HG03175 (cell line): Measurements from ENCODE around the gene RAI1.

Experiments used
- ATAC-seq: cut with Tn5 transposase; IDR thresholded peaks from one replicate; pipeline ENCODE4 v1.9.1; 2021; ENCODE audit warnings: mild to moderate bottlenecking, moderate library complexity; ENCODE audit not compliant: unreplicated experiment

Gene RAI1

DNA sequence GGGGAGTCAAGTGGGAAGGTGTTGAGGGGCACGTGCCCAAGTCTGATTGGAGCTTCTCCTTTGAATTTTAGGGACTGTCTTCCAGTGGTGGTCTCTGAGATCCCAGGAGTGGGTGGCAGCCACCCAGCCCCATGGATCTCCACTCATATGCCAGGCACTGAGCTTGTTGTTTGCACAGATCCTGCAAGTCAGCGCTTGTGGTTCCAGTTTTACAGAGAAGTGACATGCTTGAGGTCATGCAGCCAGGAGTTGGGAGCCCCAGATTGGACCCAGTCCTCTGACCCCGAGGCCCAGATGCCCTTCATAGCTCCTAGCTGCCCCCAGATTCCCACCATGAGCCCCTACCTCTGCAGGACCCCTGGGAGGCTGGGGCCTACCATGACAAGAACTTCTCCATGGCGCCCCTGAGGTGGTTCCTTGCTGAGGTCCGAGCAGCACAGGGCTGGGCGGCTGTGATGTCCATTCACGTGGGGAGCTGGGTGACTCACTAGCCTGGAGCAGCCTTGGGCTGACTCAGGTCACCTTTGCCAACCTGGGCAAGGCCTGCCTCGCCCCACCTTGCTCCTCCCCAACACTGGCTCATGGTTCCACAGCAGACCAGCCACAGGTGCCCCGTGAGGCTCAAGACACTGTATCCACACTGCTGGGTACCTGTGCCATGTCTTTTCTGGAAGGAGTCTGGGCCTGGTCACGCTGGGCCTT, 47.4 kb downstream of the RAI1 start:
- no peak for ATAC-seq

GRCh38 chr17:17729620-17730249, 48.5 kb downstream of the RAI1 start:
- peak; percentile 79 for ATAC-seq

GRCh38 chr17:17730250-17730935, 49.1 kb downstream of the RAI1 start:
- no peak for ATAC-seq

- no peak for ATAC-seq
Observed at GRCh38 chr17:17732444-17732843, 51.2 kb downstream of the RAI1 start.

- ATAC-seq = no peak
Observed at GRCh38 chr17:17732892-17733670, 51.8 kb downstream of the RAI1 start.

DNA sequence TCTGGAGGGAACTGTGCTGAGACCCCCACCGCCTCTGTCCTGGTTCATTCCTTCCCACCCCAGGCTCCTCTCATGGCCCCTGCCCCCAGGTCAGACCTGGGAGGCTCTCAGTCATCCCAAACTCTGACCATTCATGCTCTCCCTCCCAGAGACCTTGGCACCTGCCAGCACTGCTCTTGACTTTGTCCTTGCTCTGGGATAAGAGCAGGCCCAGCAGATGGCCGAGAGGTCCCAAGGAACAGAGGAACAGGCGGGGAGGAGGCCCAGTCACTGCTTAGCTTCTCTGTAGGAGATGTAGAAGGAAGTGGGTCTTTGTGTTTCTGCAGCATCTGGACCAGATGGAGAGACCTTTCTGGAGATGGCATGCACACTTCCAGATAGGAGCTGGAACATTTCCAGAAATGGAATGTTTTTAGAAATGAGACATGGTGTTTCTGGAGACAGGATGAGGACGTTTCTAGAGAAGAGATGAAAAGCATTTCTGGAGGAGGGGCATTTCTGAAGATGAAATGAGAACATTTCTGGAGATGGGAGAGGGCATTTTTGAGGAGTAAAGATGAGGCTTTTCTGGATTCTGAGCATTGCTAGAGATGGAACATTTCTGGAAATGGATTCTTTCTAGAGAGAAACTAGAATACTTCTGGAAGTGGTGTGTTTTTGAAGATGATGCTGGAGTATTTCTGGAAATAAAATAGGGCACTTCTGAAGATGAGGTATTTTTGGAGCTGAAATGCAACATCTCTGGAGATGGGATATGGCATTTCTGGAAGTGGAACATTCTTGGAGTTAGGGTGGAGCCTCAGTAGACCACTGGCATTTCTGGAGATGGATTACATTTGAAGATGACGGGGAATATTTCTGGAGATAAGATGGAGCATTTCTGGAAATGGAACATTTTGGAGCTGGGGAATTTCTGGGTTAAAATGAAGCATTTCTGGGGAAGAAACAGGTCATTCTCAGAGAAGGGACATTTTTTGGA, 55.2 kb downstream of the RAI1 start:
- ATAC-seq = no peak

- no peak for ATAC-seq
Observed at GRCh38 chr17:17737961-17738894, 57.0 kb downstream of the RAI1 start.

DNA sequence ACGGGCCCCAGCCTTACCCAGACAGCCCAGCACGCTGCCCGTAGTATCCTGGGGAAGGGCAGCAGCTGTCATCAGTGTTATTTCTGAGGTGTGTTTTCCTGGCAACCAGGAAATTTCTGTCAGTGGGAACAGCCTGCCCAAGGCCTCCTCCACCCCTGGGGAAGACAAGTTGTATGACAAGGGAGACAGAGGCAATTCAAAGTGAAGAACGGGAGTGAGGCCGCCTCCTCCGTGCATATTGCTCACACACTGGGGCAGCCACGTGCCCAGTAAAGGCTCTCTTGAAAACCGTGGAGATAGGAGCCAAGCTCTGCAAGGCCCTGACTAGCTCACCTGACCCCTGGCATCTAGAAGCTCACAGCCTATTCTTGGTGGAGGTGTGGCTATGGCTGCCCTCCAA, 57.6 kb downstream of the RAI1 start:
- ATAC-seq = no peak

- no peak for ATAC-seq
Observed at GRCh38 chr17:17739388-17740066, 58.3 kb downstream of the RAI1 start.

- no peak for ATAC-seq
Observed at GRCh38 chr17:17740615-17741348, 59.5 kb downstream of the RAI1 start.

DNA sequence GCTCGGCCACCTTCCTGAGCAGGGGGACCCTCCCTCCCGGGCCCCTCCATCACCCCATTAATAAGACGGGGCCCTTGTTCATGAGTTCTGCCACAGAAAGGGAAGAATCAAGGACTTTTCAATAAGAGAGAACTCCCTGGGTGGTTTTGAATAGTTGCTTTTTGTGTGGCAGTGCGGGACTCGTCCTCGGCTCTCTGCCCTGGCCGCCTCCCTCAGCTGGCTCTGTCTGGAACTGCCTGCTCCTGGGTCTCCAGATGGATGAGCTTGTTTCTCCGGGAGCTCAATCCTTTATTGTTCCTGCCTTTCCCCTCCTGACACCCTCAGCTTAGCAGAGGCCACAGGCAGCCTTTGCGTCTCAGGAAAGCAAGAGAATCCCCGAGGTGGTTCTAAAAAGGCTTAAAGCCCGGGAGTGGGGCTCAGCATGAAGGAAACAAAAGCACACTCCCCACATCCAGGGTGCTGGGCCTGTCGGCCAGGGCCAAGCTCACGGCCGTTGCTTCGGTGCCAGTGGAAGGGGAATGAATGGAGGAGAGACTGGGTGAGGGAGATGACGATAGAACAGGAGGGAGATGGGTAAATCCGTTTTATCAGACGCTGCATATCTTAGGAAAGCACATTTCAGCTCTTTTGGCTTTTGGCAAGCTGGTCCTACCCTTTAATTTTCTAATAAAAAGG, 60.2 kb downstream of the RAI1 start:
- ATAC-seq = no peak

GRCh38 chr17:17742133-17742621, 60.9 kb downstream of the RAI1 start:
- ATAC-seq = no peak

GRCh38 chr17:17742688-17743390, 61.6 kb downstream of the RAI1 start:
- ATAC-seq = no peak

DNA sequence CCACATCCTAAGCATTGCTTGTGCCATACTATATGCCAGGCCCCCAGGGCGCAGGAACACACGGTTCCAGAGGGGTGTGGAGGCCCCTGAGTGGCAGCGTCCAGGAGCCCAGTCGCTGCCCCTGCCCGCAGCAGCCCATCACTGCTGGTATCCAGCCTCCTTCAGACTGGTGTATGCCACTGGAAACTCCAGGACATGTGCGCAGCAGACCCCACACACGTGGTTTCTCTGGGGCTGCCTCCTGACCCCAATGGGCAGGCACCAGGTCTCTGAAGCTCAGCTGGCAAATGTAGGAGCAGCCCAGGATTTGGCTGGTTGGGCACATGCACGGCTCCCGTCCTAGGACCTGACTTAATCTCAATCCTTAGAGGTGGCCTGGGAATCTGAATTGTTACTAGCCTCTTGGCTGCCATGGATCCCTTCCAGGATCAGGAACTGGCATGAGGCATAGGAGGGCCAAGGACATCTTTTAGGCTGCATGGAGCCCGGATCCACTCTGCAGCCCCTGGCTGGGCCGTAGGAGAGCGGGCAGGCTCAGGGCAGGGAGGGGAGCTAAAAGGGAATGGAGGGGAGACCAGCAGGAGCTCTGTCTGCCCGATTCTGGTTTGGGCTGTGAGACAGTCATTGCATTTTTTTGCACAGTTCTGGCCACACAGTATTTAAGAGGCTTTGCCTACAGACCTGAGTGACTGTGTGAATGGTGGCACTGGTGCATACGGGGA, 62.3 kb downstream of the RAI1 start:
- ATAC-seq = no peak

DNA sequence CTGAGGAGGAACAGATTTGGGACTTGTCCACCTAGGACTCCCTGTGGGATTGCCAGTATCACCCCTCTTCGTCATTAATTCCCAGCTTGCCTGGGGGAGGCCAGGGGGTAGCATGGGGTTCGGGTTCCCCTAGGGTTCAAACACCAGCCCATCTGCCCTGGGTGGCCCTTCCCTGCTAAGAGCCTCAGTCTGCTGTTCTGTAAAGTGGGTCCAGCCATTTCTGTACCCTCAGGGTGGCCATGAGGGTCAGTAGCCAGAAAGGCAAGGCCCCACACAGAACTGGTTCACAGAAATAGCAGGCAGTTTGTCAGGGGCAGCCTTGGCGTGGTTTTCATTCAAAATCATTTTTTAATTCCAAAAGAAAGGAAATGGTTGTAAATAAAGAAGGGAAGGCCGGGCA, 62.9 kb downstream of the RAI1 start:
- ATAC-seq = no peak
